Tibial nerve (tissue), 4 donors: ENCODE data around the gene NTRK2.

Experiments
- CTCF ChIP-seq, 5 experiments: fragments of 200-600 bp in 3 of 5; fragments of 450-650 bp in 2 of 5; sonication (generic) in 3 of 5; IDR thresholded peaks; one replicate each; pipeline ENCODE4 v1.5.1; 2016 to 2019; ENCODE audit warnings: antibody characterized with exemption in 5 of 5, mild to moderate bottlenecking in 3 of 5, moderate library complexity in 2 of 5
- EP300 ChIP-seq, 2 donors: sonication (generic); formaldehyde crosslinking; IDR thresholded peaks; one replicate each; pipeline ENCODE4 v1.6.1; 2017; ENCODE audit warnings: antibody characterized with exemption in 2 of 2, mild to moderate bottlenecking in 1 of 2
- POLR2A ChIP-seq, 2 donors: fragments of 450-650 bp; IDR thresholded peaks; one replicate each; pipeline ENCODE4 v1.6.1; 2017; ENCODE audit warnings: antibody characterized with exemption in 2 of 2, mild to moderate bottlenecking in 2 of 2, moderate library complexity in 2 of 2

- TF ChIP-seq CTCF (IDR thresholded peaks at IDR 0.05) (no peak), EP300 (IDR thresholded peaks at IDR 0.05) (no peak), POLR2A (IDR thresholded peaks at IDR 0.05) (no peak)
These were observed 386.1 kb downstream of the NTRK2 start for GRCh38 chr9:85055506-85056202.
